ENCODE results near the gene ZNF366.

The ZNF366 gene

GRCh38 chr5:72458407-72458806 is 48.8 kb downstream of the ZNF366 start:
- TF ChIP-seq PPARA (CRISPR knock-in tag; IDR thresholded peaks at IDR 0.05; ENCODE audit: borderline replicate concordance) = no peak
- TF ChIP-seq TOX (CRISPR knock-in tag; IDR thresholded peaks at IDR 0.05; ENCODE audit: borderline replicate concordance) = no peak
- TF ChIP-seq ISL1 (CRISPR knock-in tag; IDR thresholded peaks at IDR 0.05) = no peak
- no peak for TF ChIP-seq GLIS3 (CRISPR knock-in tag; IDR thresholded peaks at IDR 0.05)
- TF ChIP-seq POU6F1 (CRISPR knock-in tag; IDR thresholded peaks at IDR 0.05; ENCODE audit: borderline replicate concordance, low read depth) = no peak
- no peak for TF ChIP-seq ZNF565 (CRISPR knock-in tag; conservative IDR thresholded peaks at IDR 0.05; ENCODE audit: low read depth)
- TF ChIP-seq SNAI2 (CRISPR knock-in tag; IDR thresholded peaks at IDR 0.05) = no peak
- no peak for TF ChIP-seq CSDC2 (CRISPR knock-in tag; IDR thresholded peaks at IDR 0.05)
- TF ChIP-seq PATZ1 (CRISPR knock-in tag; IDR thresholded peaks at IDR 0.05; ENCODE audit: borderline replicate concordance) = no peak
- TF ChIP-seq ARNTL (CRISPR knock-in tag; IDR thresholded peaks at IDR 0.05; ENCODE audit: borderline replicate concordance, low read depth) = no peak
- TF ChIP-seq BACH2 (CRISPR knock-in tag; IDR thresholded peaks at IDR 0.05; ENCODE audit: borderline replicate concordance) = no peak
- TF ChIP-seq ZFP3 (CRISPR knock-in tag; IDR thresholded peaks at IDR 0.05) = no peak
- TF ChIP-seq TSHZ2 (CRISPR knock-in tag; IDR thresholded peaks at IDR 0.05) = no peak
- TF ChIP-seq ZNF70 (CRISPR knock-in tag; IDR thresholded peaks at IDR 0.05) = no peak
- TF ChIP-seq ESRRG (CRISPR knock-in tag; IDR thresholded peaks at IDR 0.05) = no peak
- no peak for TF ChIP-seq ZNF8 (CRISPR knock-in tag; IDR thresholded peaks at IDR 0.05)
- TF ChIP-seq ZFP30 (CRISPR knock-in tag; IDR thresholded peaks at IDR 0.05) = no peak
- TF ChIP-seq TCF4 (CRISPR knock-in tag; IDR thresholded peaks at IDR 0.05; ENCODE audit: borderline replicate concordance) = no peak
- no peak for TF ChIP-seq CSRNP3 (CRISPR knock-in tag; IDR thresholded peaks at IDR 0.05)
- ATAC-seq = no peak

GRCh38 chr5:72457491-72457890 is 49.7 kb downstream of the ZNF366 start:
- no peak for ATAC-seq
- no peak for TF ChIP-seq OSR1 (CRISPR knock-in tag; IDR thresholded peaks at IDR 0.05)
- no peak for TF ChIP-seq ZNF70 (CRISPR knock-in tag; IDR thresholded peaks at IDR 0.05)
- no peak for TF ChIP-seq ISL1 (CRISPR knock-in tag; IDR thresholded peaks at IDR 0.05)
- no peak for TF ChIP-seq ARNTL (CRISPR knock-in tag; IDR thresholded peaks at IDR 0.05; ENCODE audit: borderline replicate concordance, low read depth)
- no peak for TF ChIP-seq GLIS3 (CRISPR knock-in tag; IDR thresholded peaks at IDR 0.05)
- TF ChIP-seq TSHZ2 (CRISPR knock-in tag; IDR thresholded peaks at IDR 0.05) = no peak
- TF ChIP-seq SNAI2 (CRISPR knock-in tag; IDR thresholded peaks at IDR 0.05) = no peak
- no peak for TF ChIP-seq ESRRG (CRISPR knock-in tag; IDR thresholded peaks at IDR 0.05)
- TF ChIP-seq ZFP30 (CRISPR knock-in tag; IDR thresholded peaks at IDR 0.05) = no peak
- TF ChIP-seq ZNF565 (CRISPR knock-in tag; conservative IDR thresholded peaks at IDR 0.05; ENCODE audit: low read depth) = no peak
- no peak for TF ChIP-seq TCF4 (CRISPR knock-in tag; IDR thresholded peaks at IDR 0.05; ENCODE audit: borderline replicate concordance)
- TF ChIP-seq ZNF8 (CRISPR knock-in tag; IDR thresholded peaks at IDR 0.05) = no peak
- TF ChIP-seq PPARA (CRISPR knock-in tag; IDR thresholded peaks at IDR 0.05; ENCODE audit: borderline replicate concordance) = no peak
- no peak for TF ChIP-seq PATZ1 (CRISPR knock-in tag; IDR thresholded peaks at IDR 0.05; ENCODE audit: borderline replicate concordance)

Data from SK-N-SH treated with all-trans-retinoic acid at 6 μM for 48 hours (cell line).